GM19238 (cell line): ENCODE results near the gene LRRC66.

ENCODE experiments used
- DNase-seq: peaks from one replicate; pipeline ENCODE4 v3.0.0; 2011; ENCODE audit warnings: low spot score; ENCODE audit not compliant: insufficient read length

The LRRC66 gene

GRCh38 chr4:52015366-52015765 lies 4.8 kb downstream of the LRRC66 start:
- no peak for DNase-seq

- no peak for DNase-seq
These were observed 5.3 kb downstream of the LRRC66 start for GRCh38 chr4:52014903-52015302.

- no peak for DNase-seq
These were observed 7.5 kb downstream of the LRRC66 start for GRCh38 chr4:52012651-52013050.

GRCh38 chr4:52010986-52011385 lies 9.2 kb downstream of the LRRC66 start:
- DNase-seq, result no peak

GRCh38 chr4:52006887-52007286 lies 13.3 kb downstream of the LRRC66 start:
- no peak for DNase-seq

GRCh38 chr4:52005604-52006273 lies 14.4 kb downstream of the LRRC66 start:
- DNase-seq, result no peak

- no peak for DNase-seq
These were observed 15.7 kb downstream of the LRRC66 start for GRCh38 chr4:52004414-52004813.

- DNase-seq, result no peak
These were observed 18.5 kb downstream of the LRRC66 start for GRCh38 chr4:52001616-52002015.

- DNase-seq, result no peak
These were observed 20.9 kb downstream of the LRRC66 start for GRCh38 chr4:51999250-51999649.

- no peak for DNase-seq
These were observed 21.3 kb downstream of the LRRC66 start for GRCh38 chr4:51998837-51999236.

GRCh38 chr4:51997647-51998046 lies 22.5 kb downstream of the LRRC66 start:
- no peak for DNase-seq

- DNase-seq, result no peak
These were observed 24.4 kb downstream of the LRRC66 start for GRCh38 chr4:51995647-51996220.

GRCh38 chr4:51965862-51966261 lies 54.3 kb downstream of the LRRC66 start:
- DNase-seq, result no peak

- DNase-seq, result no peak
These were observed 56.2 kb downstream of the LRRC66 start for GRCh38 chr4:51963841-51964517.

GRCh38 chr4:51960486-51960885 lies 59.7 kb downstream of the LRRC66 start:
- no peak for DNase-seq

- no peak for DNase-seq
These were observed 61.8 kb downstream of the LRRC66 start for GRCh38 chr4:51958199-51958968.
